Stimulated activated CD4-positive, alpha-beta T cell treated with anti-CD3 and anti-CD28 coated beads, TNF-alpha, amount 100 ng/mL, for 4 hours (primary cell): ENCODE data around the gene PRKAG2.
"Not testable (repeated sequence)": the region's sequence is repeated elsewhere in the genome, so short reads cannot be mapped to it uniquely, and the experiment has no call there.

Experiments used
- DNase-seq, 3 experiments: peaks; one replicate each; pipeline ENCODE4 v3.0.0-alpha.2; 2020; ENCODE audit warnings: low read depth in 3 of 3

The PRKAG2 gene

DNA sequence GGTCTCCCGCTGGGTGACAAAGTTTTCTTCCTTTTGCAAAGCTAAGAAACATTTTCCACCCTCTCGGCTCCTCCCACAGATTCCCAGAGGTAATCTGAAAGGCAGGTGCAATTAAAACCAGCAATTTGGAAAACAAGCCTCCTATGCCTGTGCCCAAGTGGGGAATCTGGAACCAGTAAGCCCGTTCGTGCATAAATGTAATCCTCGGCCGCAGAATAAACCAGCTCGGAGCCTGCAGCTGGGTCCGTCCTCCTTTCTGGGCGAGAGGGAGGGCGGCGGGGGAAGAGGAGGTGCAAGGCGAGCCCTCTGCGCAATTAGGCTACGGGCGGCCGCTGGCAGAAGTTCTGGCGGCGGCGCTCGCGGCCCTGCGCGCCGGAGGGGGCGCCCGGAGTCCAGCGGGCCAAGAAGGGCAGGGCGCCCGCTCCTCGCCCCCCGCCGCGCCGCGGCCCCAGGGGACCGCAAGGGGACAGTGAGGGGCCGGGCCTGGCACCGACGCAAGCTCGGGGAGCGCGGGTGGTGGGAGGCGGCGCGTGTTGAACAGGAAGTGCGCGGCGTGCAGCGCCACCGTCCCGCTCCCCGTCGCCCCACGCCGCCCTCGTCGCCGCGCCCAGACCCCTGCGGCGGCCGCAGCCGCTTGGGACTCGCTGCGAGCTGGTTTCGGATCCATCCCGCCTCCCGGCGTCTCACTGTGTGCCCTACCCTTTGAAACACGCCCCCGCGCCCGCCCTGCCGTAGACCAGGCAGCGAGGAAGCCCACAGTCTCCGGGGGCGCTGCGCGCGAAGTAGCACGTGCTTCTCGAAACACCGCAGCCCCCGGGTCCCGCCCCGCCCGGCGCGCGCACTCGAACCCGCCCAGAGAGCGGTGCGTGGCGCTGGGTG, at the start of gene PRKAG2:
PRKAG2 (minus strand) TSS at position 217 of the 879 bp plus-strand sequence. CDS start 495 bp downstream, outside the sequence.
- DNase-seq = peak; percentile 61 to 76 (median 66)

DNA sequence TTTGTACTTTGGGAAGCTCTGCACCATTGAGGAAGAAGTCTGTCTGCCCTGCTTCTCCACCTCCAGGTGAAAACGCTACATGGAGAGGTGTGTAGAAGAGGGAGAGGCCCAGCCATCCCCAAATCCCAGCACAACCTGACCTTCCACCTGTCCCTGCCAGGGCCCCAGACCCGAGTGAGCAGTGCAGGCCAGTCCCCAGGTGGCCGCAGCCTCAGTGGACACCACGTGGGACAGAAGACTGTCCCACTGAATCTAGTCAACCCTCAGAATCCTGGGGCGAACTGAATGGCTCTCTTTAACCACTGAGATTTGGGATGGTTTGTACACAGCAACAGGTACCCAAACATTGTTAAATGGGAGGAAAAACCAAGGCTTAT, 49.4 kb upstream of the PRKAG2 start:
- DNase-seq = no peak

DNA sequence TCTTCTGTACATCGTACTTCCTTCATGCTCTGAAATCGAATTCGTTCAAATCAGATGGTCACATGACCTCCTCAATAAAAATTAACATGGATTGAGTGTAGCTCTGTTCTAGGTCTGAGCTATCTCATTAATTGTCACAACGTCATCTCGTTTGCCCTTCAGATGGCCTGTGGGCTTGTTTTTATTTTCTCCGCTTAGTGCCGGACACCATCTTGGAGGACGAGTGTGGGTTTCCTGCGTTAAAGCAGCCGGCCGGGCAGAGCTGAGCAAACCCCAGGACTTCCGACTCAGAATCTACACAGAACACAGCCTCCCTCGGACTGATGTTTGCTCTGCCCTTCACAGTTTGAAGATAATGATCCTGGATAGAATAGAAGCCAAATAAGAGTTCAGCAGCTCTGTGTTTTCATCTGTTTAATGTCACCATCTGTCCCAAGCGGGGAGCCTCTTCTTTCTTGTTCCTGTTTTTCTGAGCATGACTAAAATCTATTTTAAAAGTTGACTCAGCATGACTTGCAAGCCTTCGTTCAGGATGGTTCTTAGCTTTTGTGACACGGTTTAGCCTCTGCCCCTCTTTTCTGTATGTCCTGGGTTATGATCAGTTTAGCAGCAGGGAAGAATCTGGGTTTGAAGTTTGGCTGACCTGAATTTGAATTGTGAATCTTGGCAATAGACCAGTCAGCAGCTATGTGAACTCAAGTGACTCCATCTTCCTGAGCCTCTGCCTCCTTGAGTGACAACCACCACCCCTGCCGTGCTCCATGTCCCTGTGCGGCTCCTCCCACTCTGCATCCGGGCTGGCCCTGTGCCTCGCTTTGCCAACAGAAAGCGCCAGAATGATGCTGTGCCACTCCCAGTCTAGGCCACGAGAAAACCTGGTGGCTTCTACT, 48.8 kb upstream of the PRKAG2 start:
- no peak for DNase-seq

DNA sequence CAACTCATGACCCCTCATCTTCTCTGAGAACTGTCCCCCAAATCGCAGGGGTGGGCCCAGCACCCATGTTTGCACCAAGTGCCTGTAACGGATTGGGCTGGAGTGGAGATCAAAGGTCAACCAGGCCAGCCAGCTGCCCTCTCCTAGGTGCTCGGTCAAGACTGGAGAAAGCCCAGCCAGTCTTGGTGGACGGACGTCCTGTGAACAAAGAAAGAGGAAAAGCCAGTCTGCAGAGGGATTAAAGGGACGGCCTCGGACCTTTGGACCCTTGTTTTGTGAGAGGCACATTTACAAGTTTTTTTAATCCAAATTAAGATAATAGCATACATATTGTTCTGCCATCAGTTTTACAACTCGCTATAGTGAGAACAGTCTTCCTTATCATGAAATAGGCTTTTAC, 47.6 kb upstream of the PRKAG2 start:
- no peak for DNase-seq

DNA sequence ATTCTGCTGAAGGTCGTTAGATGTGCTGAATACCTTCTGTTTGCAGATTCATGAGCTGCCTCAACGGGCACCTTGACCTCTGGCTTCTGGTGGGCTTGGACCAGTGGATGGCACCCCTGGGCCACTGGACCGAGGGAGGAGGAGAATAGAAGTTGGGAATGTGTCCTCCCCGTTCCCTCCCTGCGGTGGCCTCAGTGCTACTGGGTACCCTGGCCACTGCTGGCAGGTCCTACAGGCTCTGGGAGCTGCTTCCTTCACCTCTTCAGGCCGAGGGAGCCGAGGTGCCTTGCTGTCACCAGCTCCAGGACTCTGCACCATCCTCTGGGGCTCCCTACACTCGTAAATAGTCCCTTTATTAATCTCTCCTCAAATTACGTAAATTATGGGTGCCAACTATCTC, 47.1 kb upstream of the PRKAG2 start:
- DNase-seq = no peak

DNA sequence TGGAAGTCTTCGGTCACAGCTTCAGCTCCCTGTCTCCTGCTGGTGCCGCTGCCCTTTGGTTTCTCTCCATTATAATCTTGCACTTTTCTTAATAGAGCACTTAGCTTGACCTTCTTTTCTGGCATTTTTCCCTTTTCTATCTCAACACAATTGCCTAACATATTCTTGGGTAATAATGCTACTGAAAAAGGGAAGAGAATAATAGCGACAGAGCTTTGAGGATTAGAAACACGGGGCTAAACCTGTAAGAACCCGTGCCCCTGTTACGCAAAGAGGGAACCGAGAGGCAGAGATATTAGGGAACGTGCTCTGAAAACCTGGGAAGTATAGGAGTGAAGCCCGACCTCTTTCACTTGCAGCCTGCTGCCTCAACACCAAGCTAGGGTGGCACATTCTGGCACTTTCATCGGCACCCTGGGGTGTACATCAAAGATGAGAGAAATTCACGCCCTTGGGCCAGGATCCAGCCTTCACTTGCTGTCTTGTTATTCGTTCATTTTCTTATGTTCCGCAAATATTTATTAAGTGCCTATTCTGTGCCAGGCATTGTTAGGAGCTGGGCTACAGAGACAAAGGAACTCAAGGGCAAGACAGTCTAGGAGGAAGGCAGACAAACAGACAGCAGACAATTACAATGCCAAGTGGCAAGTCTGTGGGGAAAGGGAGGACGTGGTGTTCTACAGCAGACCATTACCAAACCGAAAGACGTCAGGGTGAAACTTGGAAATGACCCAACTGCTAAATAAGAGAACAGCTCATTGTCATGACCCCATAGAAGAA, 46.4 kb upstream of the PRKAG2 start:
- DNase-seq = no peak

DNA sequence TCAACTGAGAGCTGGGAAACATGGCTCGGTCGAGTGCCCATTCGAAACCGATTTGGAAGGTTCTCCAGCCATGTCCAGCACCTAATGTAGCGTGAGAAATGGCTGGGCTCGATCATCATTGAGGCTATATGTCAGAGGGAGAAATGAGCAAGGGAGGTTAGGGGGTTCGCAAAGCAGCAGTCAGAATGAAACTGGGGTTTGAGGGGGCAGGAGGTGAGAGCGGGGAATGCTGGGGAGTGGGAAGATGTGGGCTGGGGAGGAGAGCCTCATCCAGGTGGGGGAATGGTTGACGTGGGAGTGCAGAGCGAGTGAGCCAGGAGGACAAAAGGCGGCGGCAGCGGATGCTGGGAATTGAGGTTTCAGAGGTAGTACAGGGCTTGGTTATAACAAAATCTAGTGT, 44.5 kb upstream of the PRKAG2 start:
- no peak for DNase-seq

DNA sequence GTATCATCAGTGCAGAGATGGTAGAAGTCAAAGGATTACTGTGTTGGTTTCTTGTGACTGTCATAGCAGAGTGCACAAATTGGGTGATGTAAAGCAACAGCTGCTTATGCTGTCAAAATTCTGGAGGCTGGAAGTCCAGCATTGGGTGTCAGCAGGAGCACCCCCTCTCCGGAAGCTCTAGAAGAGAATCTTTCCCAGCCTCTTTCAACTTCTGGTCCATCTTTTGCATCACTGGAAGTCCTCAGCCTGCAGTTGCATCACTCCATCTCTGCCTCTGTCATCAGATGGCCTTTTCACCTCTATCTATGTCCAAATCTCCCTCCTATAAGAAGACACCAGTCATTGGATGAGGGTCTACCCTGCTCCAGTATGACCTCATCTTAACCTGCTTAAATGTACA, 43.6 kb upstream of the PRKAG2 start:
- DNase-seq = no peak

DNA sequence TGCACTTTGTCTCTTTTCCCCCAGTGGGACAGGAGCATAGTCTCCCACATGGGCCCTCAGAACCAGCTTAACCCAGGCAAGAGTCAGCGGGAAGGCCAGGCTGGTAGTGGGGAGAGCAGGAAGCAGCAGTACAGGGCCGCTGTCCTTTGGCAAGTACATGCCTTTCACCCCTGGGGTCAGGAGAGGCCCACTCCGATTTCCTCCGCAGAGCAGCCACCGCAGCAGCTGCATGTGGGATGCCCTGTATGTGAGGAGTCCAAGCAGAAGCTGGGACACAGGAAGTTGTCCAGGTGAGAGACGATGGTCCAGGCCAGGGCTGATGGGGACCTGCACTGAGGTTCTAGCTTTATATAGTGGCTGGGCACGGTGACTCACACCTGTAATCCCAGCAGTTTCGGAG, 42.7 kb upstream of the PRKAG2 start:
- DNase-seq = no peak

DNA sequence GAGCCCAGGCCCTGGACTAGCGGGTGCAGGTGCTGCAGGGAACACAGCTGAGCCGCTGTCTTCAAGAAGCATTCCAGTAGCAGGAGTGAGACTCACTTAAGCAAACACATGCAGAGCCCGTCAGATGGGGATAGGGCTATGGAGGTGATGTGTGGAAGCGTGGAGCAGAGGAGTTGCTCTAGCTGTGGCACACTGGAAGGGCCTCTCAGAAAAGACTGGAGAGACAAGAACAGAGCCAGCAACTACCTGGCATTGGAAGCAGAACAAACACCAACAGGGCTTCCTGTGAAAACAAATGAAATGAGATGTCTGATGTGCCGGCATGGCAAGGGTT, 41.6 kb upstream of the PRKAG2 start:
- no peak for DNase-seq

DNA sequence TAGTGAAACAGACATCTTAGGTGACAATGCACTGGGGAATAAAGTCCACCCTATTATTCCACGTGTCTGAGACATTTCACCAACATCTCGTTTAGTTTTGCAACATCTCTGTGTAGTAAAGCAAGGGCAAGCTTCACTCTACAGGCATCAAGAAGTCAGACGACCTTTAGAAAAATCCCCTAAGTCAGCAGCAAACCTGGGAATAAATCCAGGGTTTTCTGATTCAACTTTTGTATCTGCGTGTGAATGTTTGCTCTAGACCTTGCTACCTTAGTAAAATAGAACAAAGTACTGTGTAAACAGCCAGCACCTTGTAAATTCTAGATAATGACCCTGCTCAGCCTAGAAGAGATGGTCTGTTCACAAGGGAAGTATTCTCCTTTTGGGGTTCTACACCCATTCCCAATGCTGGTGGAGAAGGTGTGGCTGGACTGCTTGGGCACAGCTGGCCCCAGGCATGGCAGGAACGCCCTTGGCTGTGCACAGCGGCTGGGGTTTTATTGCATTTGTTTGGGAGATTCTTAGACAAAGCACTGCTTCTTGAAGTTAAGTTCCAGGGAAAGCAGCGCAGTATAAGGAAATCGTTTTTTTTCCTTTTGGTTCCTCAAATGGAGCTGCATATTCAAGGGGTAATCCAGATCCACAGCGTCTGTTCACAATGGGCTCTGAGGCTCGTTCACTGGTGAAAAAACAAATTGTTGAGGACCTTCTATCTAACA, 41.0 kb upstream of the PRKAG2 start:
- DNase-seq = no peak

DNA sequence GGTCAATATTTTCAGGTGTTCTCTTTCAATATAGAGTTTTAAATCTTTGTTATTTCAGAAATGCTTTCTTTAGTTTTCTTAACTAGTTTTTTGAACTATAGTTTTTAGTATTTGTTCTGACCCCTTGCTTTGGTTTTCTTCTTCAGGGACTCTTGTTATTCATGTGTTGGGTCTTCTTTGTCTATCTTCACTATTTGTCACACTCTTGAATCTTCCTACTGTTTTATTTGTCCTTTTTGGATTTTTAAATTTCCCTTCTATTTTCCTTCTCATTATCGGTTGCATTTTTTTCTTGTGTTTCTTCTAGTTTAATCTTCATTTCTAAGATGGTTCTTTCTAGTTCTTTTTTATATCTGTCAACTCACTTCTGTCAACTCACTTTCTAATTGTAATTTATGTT, 37.1 kb upstream of the PRKAG2 start:
- no peak for DNase-seq

DNA sequence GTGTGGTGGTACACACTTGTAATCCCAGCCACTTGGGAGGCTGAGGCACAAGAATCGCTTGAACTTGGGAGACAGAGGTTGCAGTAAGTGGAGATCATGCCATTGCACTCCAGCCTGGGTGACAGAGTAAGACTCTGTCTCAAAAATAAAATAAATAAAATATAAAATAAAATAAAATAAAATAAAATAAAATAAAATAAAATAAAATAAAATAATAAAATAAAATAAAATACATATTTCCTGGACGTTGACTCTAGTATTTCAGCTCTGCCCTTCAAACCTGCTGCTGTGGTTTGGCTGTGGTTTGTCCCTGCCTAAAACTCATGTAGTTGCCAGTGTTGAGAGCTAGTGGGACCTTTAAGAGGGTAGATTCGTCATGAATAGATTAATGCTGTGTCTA, 33.7 kb upstream of the PRKAG2 start:
- not testable (repeated sequence) for DNase-seq

DNA sequence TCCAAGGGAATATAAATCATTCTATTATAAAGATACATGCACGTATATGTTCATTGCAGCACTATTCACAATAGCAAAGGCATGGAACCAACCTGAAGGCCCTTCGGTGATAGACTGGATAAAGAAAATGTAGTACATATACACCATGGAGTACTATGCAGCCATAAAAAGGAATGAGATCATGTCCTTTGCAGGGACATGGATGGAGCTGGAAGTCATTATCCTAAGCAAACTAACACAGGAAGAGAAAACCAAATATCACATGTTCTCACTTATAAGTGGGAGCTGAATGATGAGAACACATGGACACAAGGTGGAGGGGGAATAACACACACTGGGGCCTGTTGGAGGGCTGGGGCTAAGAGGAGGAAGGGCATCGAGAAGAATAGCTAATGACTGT, 30.2 kb upstream of the PRKAG2 start:
- not testable (repeated sequence) for DNase-seq

DNA sequence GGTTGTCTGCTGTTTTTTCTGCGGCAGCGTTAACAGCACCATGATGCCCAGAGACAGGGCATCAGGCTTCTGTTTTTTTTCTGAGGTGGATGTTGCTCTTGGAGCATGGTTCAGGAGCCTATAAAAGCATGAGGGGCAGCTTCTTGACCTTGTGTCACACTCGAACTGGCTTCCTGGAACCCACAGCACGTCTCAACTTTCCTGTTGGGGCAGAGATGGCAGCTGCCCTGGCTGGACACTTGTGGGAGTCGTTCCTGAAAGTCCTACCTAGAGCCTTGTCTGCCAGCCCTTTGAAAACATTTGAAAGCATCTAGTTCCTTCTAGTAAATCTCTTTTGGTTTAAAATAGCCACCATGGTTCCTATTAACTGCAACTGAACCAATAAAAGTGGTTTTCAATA, 28.9 kb upstream of the PRKAG2 start:
- DNase-seq = no peak

DNA sequence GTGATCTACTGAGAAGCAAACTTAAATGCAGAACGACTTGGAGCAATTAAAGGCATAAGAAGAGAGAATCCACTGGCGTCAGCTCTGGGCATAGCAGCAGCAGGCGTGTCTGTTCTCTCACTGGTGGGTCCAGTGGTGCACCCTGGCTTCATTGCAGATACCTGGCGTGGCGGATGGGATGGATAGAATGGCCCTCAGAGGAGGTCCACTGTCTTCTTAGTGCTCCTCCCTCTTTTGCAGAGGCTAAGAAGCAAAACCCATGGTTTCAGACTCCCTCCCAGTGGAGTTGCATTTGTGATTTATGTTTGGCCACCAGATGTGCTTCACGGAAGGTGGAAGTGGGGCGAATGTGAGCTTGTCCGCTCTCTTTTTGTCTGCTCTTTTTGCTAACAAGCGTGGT, 28.4 kb upstream of the PRKAG2 start:
- no peak for DNase-seq

DNA sequence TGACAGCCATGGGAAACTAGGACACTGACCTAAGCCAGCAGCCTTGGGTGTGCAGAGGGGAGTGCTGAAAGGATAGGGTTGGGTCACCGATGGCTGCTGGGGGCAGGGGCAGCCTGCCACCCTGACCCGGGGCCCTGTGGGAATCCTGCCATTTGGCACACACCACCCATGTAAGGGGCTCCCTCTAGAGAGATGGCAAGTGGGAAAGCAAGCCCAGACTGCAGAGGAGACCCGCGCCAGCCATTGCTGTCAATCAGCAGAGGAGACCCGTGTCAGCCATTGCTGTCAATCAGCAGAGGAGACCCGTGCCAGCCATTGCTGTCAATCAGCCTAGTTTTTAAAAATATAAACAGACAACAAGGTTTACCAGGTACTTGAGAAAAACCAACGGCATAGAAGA, 27.4 kb upstream of the PRKAG2 start:
- no peak for DNase-seq

DNA sequence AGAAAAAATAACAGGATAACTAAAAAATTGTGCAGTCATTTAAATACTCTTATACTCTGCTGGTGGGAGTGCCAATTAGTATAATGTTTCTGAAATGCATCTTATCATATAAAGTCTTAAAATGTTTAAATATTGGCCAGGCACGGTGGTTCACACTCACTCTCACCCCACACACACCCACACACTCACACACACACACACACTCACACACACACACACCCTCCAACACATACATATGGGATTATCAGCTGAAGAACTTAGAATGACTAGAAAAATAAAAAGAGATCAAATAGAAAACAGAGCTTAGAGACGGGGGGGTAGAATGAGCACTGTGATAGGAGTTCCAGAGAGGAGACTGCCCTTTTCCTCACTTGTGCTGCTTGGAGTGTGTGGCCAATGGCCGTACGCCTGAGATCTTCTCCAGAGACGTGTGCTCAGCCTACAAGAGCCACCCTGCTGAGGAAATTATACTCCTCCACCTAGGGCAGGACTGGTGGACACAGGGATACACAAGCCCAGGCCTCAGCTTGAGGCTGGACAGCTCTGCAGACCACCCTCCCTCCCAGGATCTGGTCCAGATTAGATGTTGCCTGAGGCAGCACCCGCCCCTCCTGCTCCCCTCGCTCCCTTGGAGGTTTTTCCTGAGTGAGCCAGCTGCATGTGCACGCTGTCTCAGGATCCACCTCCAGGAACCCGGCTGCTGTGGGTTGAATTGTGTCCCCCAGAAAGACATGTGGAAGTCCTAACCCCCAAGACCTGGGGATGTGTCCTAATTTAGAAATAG, 26.5 kb upstream of the PRKAG2 start:
- DNase-seq = no peak

DNA sequence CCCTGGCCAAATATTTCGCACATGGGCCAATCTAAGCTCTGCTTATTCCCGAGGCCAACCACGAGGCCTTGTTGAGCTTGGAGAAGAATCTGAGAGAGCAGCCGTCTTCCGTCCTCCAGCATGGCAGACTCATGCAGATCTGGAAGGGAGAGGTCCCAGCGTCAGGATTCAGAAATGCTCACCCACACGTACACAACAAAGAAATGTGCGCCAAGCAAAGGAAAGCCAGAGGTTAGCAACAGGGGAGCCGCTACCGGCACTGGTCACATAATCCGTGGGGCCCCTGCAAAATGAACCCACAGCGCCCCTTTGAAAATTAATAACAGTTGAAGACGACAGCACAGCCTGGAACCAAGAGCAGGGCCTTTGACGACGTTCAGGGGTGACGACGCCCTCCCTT, 25.4 kb upstream of the PRKAG2 start:
- DNase-seq = no peak

DNA sequence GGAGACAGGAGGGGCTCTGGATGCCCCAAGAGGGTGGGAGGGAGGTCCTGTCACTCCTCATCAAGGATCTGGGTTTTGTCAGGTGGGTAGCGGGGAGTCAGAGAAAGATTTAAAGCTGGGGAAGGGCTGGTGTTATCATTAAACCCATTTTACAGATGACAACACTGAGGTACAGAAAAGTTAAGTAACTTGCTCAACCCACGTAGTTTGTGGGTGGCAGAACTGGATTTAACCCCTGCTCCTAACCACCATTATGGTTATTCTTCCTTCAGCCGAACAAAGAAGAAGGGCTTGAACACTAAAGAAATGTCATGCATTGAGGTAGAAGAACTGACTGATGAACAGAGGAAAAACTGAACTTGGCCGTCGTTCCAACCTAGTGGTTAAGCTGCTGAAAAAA, 24.9 kb upstream of the PRKAG2 start:
- DNase-seq = no peak
